Skin epidermis (tissue), 12 donors: ENCODE measurements around the gene ALDH3B2.
"Not testable (repeated sequence)": the region's sequence is repeated elsewhere in the genome, so short reads cannot be mapped to it uniquely, and the experiment has no call there.

Source experiments
- H3K27ac ChIP-seq, 21 experiments: fragments of 200-600 bp; sonication (generic) in 11 of 21; one replicate each; pipeline ENCODE4 v1.5.0; 2020; ENCODE audit warnings: mild to moderate bottlenecking in 3 of 21, inconsistent platforms in 2 of 21, moderate library complexity in 2 of 21
- H3K4me3 ChIP-seq, 7 experiments: fragments of 200-600 bp; sonication (generic) in 2 of 7; one replicate each; pipeline ENCODE4 v1.5.0; 2020; ENCODE audit warnings: inconsistent platforms in 2 of 7, mild to moderate bottlenecking in 2 of 7, moderate library complexity in 1 of 7

The ALDH3B2 gene

GRCh38 chr11:67632982-67633755 lies 41.3 kb downstream of the ALDH3B2 start:
- Histone ChIP-seq H3K4me3 (no peak overlapping the region), H3K27ac (no peak overlapping the region)

- Histone ChIP-seq H3K4me3 (no peak overlapping the region), H3K27ac (no peak overlapping the region)
Measured at GRCh38 chr11:67632175-67632981, 42.0 kb downstream of the ALDH3B2 start.

- Histone ChIP-seq H3K27ac (no peak overlapping the region), H3K4me3 (no peak overlapping the region)
Measured at GRCh38 chr11:67631853-67632174, 42.6 kb downstream of the ALDH3B2 start.

- peak overlapping the region in 1 of 21 experiments; percentile 92 for H3K27ac ChIP-seq
- no peak overlapping the region for H3K4me3 ChIP-seq
Measured at GRCh38 chr11:67631411-67631810, 43.0 kb downstream of the ALDH3B2 start.

GRCh38 chr11:67630943-67631331 lies 43.5 kb downstream of the ALDH3B2 start:
- Histone ChIP-seq H3K4me3 (peak overlapping the region; percentile 47 to 68 (median 58)), H3K27ac (peak overlapping the region; percentile 40 to 92 (median 84))

GRCh38 chr11:67630228-67630942 lies 44.0 kb downstream of the ALDH3B2 start:
- H3K4me3 ChIP-seq, result peak overlapping the region; percentile 47 to 68 (median 58)
- H3K27ac ChIP-seq, result peak overlapping the region; percentile 40 to 92 (median 85)

- H3K4me3 ChIP-seq, result peak within 1 kb of the TSS; percentile 47 to 68 (median 58)
- H3K27ac ChIP-seq, result peak within 1 kb of the TSS; percentile 52 to 92 (median 85)
Measured at GRCh38 chr11:67629386-67630227, 44.8 kb downstream of the ALDH3B2 start, which contains the start of gene NUDT8. Gene NUDT8 (minus strand): TSS chr11:67629937. CDS start chr11:67629911, 26 bp downstream.

GRCh38 chr11:67628710-67629385 lies 45.6 kb downstream of the ALDH3B2 start:
- Histone ChIP-seq H3K27ac (peak overlapping the region in 15 of 21 experiments; percentile 1 to 92 (median 85)), H3K4me3 (peak overlapping the region; percentile 47 to 68 (median 58))

GRCh38 chr11:67627812-67628624 lies 46.4 kb downstream of the ALDH3B2 start:
- Histone ChIP-seq H3K4me3 (no peak overlapping the region), H3K27ac (peak overlapping the region in 6 of 21 experiments; percentile 1 to 88 (median 37))

- Histone ChIP-seq H3K27ac (peak overlapping the region in 4 of 21 experiments; percentile 0 to 58 (median 14)), H3K4me3 (no peak overlapping the region)
Measured at GRCh38 chr11:67627441-67627811, 47.0 kb downstream of the ALDH3B2 start.

GRCh38 chr11:67626970-67627369 lies 47.5 kb downstream of the ALDH3B2 start:
- no peak overlapping the region for H3K4me3 ChIP-seq

GRCh38 chr11:67626131-67626833 lies 48.1 kb downstream of the ALDH3B2 start:
- H3K4me3 ChIP-seq, result not testable (repeated sequence)

More at GRCh38 chr11:67626970-67627369, 47.5 kb downstream of the ALDH3B2 start:
- H3K27ac ChIP-seq, result no peak overlapping the region

GRCh38 chr11:67623795-67624194 lies 50.6 kb downstream of the ALDH3B2 start:
- H3K27ac ChIP-seq, H3K4me3 ChIP-seq: not testable (repeated sequence)

More at GRCh38 chr11:67626131-67626833, 48.1 kb downstream of the ALDH3B2 start:
- not testable (repeated sequence) for H3K27ac ChIP-seq

GRCh38 chr11:67622905-67623304 lies 51.5 kb downstream of the ALDH3B2 start:
- H3K27ac ChIP-seq, result not testable (repeated sequence)

GRCh38 chr11:67621928-67622327 lies 52.5 kb downstream of the ALDH3B2 start:
- H3K27ac ChIP-seq, H3K4me3 ChIP-seq: not testable (repeated sequence)

More at GRCh38 chr11:67622905-67623304, 51.5 kb downstream of the ALDH3B2 start:
- H3K4me3 ChIP-seq, result not testable (repeated sequence)

GRCh38 chr11:67620621-67621020 lies 53.8 kb downstream of the ALDH3B2 start:
- H3K4me3 ChIP-seq, H3K27ac ChIP-seq: not testable (repeated sequence)
